Breast epithelium (tissue), 3 donors: ENCODE data around the gene MSL3.

ENCODE experiments used
- CTCF ChIP-seq, 3 donors: fragments of 450-650 bp; IDR thresholded peaks; one replicate each; pipeline ENCODE4 v1.5.1; 2016 to 2017; ENCODE audit warnings: antibody characterized with exemption in 3 of 3, mild to moderate bottlenecking in 3 of 3, moderate library complexity in 3 of 3
- POLR2AphosphoS5 ChIP-seq, 3 donors: sonication (generic); formaldehyde crosslinking; IDR thresholded peaks; one replicate each; pipeline ENCODE4 v1.6.1; 2017; ENCODE audit warnings: antibody characterized with exemption in 3 of 3

- TF ChIP-seq CTCF (IDR thresholded peaks at IDR 0.05) (no peak), POLR2AphosphoS5 (IDR thresholded peaks at IDR 0.05) (no peak)
These were observed 29.5 kb upstream of the MSL3 start for GRCh38 chrX:11728556-11728955.
